GM21390 (cell line): ENCODE results near the gene FRMD8.
"Not testable (repeated sequence)": the region's sequence is repeated elsewhere in the genome, so short reads cannot be mapped to it uniquely, and the experiment has no call there.

Experiments
- ATAC-seq: cut with Tn5 transposase; IDR thresholded peaks from one replicate; pipeline ENCODE4 v1.9.1; 2021; ENCODE audit not compliant: unreplicated experiment

FRMD8 gene

GRCh38 chr11:65451301-65451700, 64.9 kb downstream of the FRMD8 start:
- ATAC-seq = not testable (repeated sequence)

DNA sequence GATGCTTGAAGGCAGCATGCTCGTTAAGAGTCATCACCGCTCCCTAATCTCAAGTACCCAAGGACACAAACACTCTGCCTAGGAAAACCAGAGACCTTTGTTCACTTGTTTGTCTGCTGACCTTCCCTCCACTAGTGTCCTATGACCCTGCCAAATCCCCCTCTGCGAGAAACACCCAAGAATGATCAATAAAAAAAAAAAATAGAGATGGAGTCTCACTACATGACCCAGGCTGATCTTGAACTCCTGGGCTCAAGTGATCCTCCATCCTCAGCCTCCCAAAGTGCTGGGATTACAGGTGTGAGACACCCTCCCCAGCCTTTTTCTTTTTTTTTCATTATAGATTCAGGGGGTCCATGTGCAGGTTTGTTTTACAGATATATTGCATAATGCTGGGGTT, 65.8 kb downstream of the FRMD8 start:
- ATAC-seq = not testable (repeated sequence)

GRCh38 chr11:65452806-65453490, 66.5 kb downstream of the FRMD8 start:
- no peak for ATAC-seq

DNA sequence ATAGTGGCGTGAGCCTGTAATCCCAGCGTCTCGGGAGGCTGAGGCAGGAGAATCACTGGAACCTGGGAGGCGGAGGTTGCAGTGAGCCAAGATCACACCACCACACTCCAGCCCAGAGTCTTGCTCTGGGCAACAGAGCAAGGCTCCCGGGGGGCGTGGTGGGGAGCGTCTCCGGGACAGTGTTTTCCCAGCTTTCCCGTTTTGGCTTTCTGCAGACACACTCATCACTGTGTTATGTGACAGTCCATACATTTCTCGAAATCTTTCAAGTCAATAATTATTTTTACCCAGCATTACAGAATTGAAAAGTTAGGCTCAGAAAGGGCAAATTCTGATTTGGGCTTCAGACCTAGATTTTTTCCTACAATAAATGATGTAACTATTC, 67.9 kb downstream of the FRMD8 start:
- ATAC-seq = no peak

- ATAC-seq = peak; percentile 91
Measured at GRCh38 chr11:65454696-65455456, 68.4 kb downstream of the FRMD8 start.

DNA sequence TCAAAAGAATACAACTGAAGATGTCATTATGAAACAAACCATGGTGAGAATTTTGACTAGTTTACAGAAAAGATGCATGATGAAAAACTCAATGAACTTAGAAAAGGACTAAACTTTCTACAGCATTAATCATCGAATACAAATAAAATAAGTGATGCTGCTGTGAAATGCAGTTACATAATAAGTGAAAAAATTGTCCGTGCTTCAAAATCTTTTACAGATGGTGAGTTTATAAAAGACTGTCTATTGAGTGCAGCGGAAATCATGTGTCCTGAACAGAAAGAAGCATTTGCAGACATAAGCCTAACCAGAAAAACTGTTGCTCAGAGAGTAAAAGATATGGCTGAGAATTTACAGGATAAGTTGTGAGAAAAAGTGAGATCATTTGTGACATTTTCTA, 70.0 kb downstream of the FRMD8 start:
- ATAC-seq = no peak

- ATAC-seq = no peak
Measured at GRCh38 chr11:65459552-65459951, 73.1 kb downstream of the FRMD8 start.
